Transverse colon (tissue), 4 donors: Measurements from ENCODE around the gene PANX3. TPM values are rescaled to one million over a fixed set of nuclear protein-coding genes. Genes with fewer than 3 reads are reported as not detected.

Experiments
- DNase-seq: peaks from one replicate; pipeline ENCODE4 v3.0.0-alpha.2; 2019
- H3K27ac ChIP-seq, 4 donors: fragments of 200-600 bp; sonication (generic); 2 replicates each; pipeline ENCODE4 v1.5.1; 2016 to 2018; ENCODE audit warnings: inconsistent platforms in 4 of 4
- H3K27me3 ChIP-seq: fragments of 200-600 bp; sonication (generic); 2 replicates; pipeline ENCODE4 v1.5.1; 2017; ENCODE audit warnings: inconsistent platforms
- H3K36me3 ChIP-seq, 4 donors: fragments of 200-600 bp; sonication (generic); 2 replicates each; pipeline ENCODE4 v1.5.1; 2017 to 2019; ENCODE audit warnings: inconsistent platforms in 4 of 4
- H3K4me1 ChIP-seq, 4 donors: fragments of 200-600 bp; sonication (generic); 2 replicates each; pipeline ENCODE4 v1.5.1; 2017 to 2020; ENCODE audit warnings: inconsistent platforms in 4 of 4
- H3K4me3 ChIP-seq, 4 donors: fragments of 200-600 bp; sonication (generic); 1 replicate in 1 of 4; 2 replicates in 3 of 4; pipeline versions ENCODE4 v1.5.1 to v1.6.1; 2017 to 2019; ENCODE audit warnings: inconsistent platforms in 4 of 4
- H3K9me3 ChIP-seq, 2 donors: fragments of 200-600 bp; sonication (generic); 2 replicates each; pipeline ENCODE4 v1.5.1; 2017 to 2019; ENCODE audit warnings: inconsistent platforms in 2 of 2
- CTCF ChIP-seq, 5 experiments: fragments of 200-600 bp in 3 of 5; fragments of 450-650 bp in 2 of 5; sonication (generic) in 3 of 5; IDR thresholded peaks; 1 replicate in 2 of 5; 2 replicates in 3 of 5; pipeline ENCODE4 v1.5.1; 2016 to 2017; ENCODE audit warnings: antibody characterized with exemption in 5 of 5, inconsistent platforms in 3 of 5, mild to moderate bottlenecking in 2 of 5, moderate library complexity in 1 of 5
- EP300 ChIP-seq: sonication (generic); formaldehyde crosslinking; IDR thresholded peaks from one replicate; pipeline ENCODE4 v1.6.1; 2017; ENCODE audit warnings: antibody characterized with exemption, low read depth
- POLR2A ChIP-seq: fragments of 450-650 bp; IDR thresholded peaks from one replicate; pipeline ENCODE4 v1.6.1; 2016; ENCODE audit warnings: antibody characterized with exemption, mild to moderate bottlenecking, moderate library complexity
- POLR2AphosphoS5 ChIP-seq, 3 donors: sonication (generic); formaldehyde crosslinking; IDR thresholded peaks; one replicate each; pipeline ENCODE4 v1.6.1; 2016; ENCODE audit warnings: antibody characterized with exemption in 3 of 3
- WGBS, 2 donors: methylation state at CpG; one replicate each; pipeline ENCODE4 v1.1.5; 2018; ENCODE audit warnings: low coverage in 1 of 2; 5-methylcytosine and 5-hydroxymethylcytosine counted together
- in situ Hi-C, 4 donors: fragments of 200-750 bp; cut with MboI; loops; one replicate each; pipeline versions ENCODE4 v1.15.0 to v1.15.1; 2017; ENCODE audit warnings: low sequenced_read_pairs in 3 of 4, low pct_ligation_motif_present in 1 of 4, low pct_unique_long_range_greater_than_20kb in 1 of 4
- intact Hi-C: fragments of 100-400 bp; cut with DNase I; formaldehyde crosslinking; loops from one replicate; pipeline ENCODE4 v1.15.1; 2023; ENCODE audit warnings: low total_unique reads
- total RNA-seq, 4 donors: library from RNA; depleted of rRNA; stranded (reverse); fragments of >200 nt; gene quantifications; one replicate each; pipeline ENCODE4 v1.1.0, GENCODE V29; 2016

The PANX3 gene
- total RNA-seq, 4 donors from 2014 or later = 0.41 TPM; not detected in 3

GRCh38 chr11:124633355-124633754 lies 22.1 kb downstream of the PANX3 start:
- H3K9me3 ChIP-seq = no peaks in the 10 kb centered on the region
- no peak overlapping the region for H3K4me3 ChIP-seq
- H3K27ac ChIP-seq = no peak overlapping the region
- H3K4me1 ChIP-seq = no peaks in the 10 kb centered on the region
- 65 to 67% methylated on average over 1 of the region's 1 CpG for WGBS, 2 donors
- DNase-seq = no peak
- intact Hi-C loops (no loop called here), in situ Hi-C loops (no loop called here)
- peaks cover 0 to 55% (median 16%) of the 10 kb centered on the region in 4 donors for H3K36me3 ChIP-seq
- no peaks in the 10 kb centered on the region for H3K27me3 ChIP-seq
- no peak for TF ChIP-seq CTCF (IDR thresholded peaks at IDR 0.05)
- TF ChIP-seq EP300 = no peak
- no peak for TF ChIP-seq POLR2AphosphoS5 (IDR thresholded peaks at IDR 0.05)
- no peak for TF ChIP-seq POLR2A

- Histone ChIP-seq H3K27ac (no peak overlapping the region), H3K4me1 (no peaks in the 10 kb centered on the region), H3K9me3 (no peaks in the 10 kb centered on the region), H3K4me3 (no peak overlapping the region), H3K27me3 (no peaks in the 10 kb centered on the region), H3K36me3 (peaks cover 0 to 49% (median 15%) of the 10 kb centered on the region in 4 donors)
- TF ChIP-seq POLR2AphosphoS5 (IDR thresholded peaks at IDR 0.05) (no peak), CTCF (IDR thresholded peaks at IDR 0.05) (no peak), POLR2A (no peak), EP300 (no peak)
- 78 to 87% methylated on average over 3 of the region's 3 CpGs for WGBS, 2 donors
- in situ Hi-C loops (no loop called here), intact Hi-C loops (no loop called here)
- no peak for DNase-seq
Measured at GRCh38 chr11:124635932-124636331, 24.7 kb downstream of the PANX3 start.

GRCh38 chr11:124638500-124638899 lies 27.3 kb downstream of the PANX3 start:
- 94 to 100% methylated on average over 3 of the region's 3 CpGs for WGBS, 2 donors
- in situ Hi-C loops = no loop called here
- intact Hi-C loops = no loop called here
- no peaks in the 10 kb centered on the region for H3K9me3 ChIP-seq
- no peak overlapping the region for H3K4me3 ChIP-seq
- no peaks in the 10 kb centered on the region for H3K4me1 ChIP-seq
- no peak for DNase-seq
- TF ChIP-seq POLR2AphosphoS5 (IDR thresholded peaks at IDR 0.05) (no peak), CTCF (IDR thresholded peaks at IDR 0.05) (no peak), POLR2A (no peak), EP300 (no peak)
- peaks cover 0 to 27% (median 4%) of the 10 kb centered on the region in 4 donors for H3K36me3 ChIP-seq
- no peak overlapping the region for H3K27ac ChIP-seq
- no peaks in the 10 kb centered on the region for H3K27me3 ChIP-seq

GRCh38 chr11:124639186-124639585 lies 28.0 kb downstream of the PANX3 start:
- DNase-seq = no peak
- Histone ChIP-seq H3K4me1 (no peaks in the 10 kb centered on the region), H3K4me3 (no peak overlapping the region), H3K36me3 (peaks cover 0 to 27% (median 4%) of the 10 kb centered on the region in 4 donors), H3K9me3 (no peaks in the 10 kb centered on the region), H3K27ac (no peak overlapping the region), H3K27me3 (no peaks in the 10 kb centered on the region)
- TF ChIP-seq CTCF (IDR thresholded peaks at IDR 0.05) = no peak
- no peak for TF ChIP-seq EP300
- no peak for TF ChIP-seq POLR2A
- TF ChIP-seq POLR2AphosphoS5 (IDR thresholded peaks at IDR 0.05) = no peak
- in situ Hi-C loops (no loop called here), intact Hi-C loops (no loop called here)
- 92% methylated on average over 1 of the region's 1 CpG; no CpG with 5 or more reads in 1 of the 2 donors for WGBS, 2 donors
